ENCODE data around the gene TEKT3. TPM values are rescaled to one million over a fixed set of nuclear protein-coding genes. Genes with fewer than 3 reads are reported as not detected.

TEKT3 gene
- total RNA-seq, 1 donor from 2014 or later, result not detected

Other genes with a start within 250 kb of the TEKT3 start
- 3.6 TPM for gene PMP22, start 76.3 kb downstream of the TEKT3 start, total RNA-seq
- 1.7 TPM for gene CDRT4, start 126.0 kb upstream of the TEKT3 start, total RNA-seq
- gene TVP23C, start 221.9 kb upstream of the TEKT3 start, total RNA-seq, result 4.1 TPM